Effector CD8-positive, alpha-beta T cell (primary cell): Measurements from ENCODE around the gene ADARB1.

Experiments
- DNase-seq: peaks from one replicate; lab custom pipeline; 2025; lab: John Stamatoyannopoulos, UW

The ADARB1 gene

GRCh38 chr21:45054927-45055612, 19.3 kb upstream of the ADARB1 start:
- no peak for DNase-seq

- DNase-seq, result no peak
These were observed 18.5 kb upstream of the ADARB1 start for GRCh38 chr21:45055861-45056260.

GRCh38 chr21:45056296-45056904, 18.0 kb upstream of the ADARB1 start:
- no peak for DNase-seq

- DNase-seq, result no peak
These were observed 17.3 kb upstream of the ADARB1 start for GRCh38 chr21:45056917-45057560.

GRCh38 chr21:45057886-45058285, 16.5 kb upstream of the ADARB1 start:
- DNase-seq, result no peak

- DNase-seq, result no peak
These were observed 15.3 kb upstream of the ADARB1 start for GRCh38 chr21:45059121-45059520.

GRCh38 chr21:45060089-45060488, 14.3 kb upstream of the ADARB1 start:
- DNase-seq, result no peak

GRCh38 chr21:45060675-45061311, 13.6 kb upstream of the ADARB1 start:
- no peak for DNase-seq

- DNase-seq, result no peak
These were observed 10.3 kb upstream of the ADARB1 start for GRCh38 chr21:45064091-45064490.

- no peak for DNase-seq
These were observed 9.6 kb upstream of the ADARB1 start for GRCh38 chr21:45064618-45065399.

GRCh38 chr21:45067462-45068285, 6.7 kb upstream of the ADARB1 start:
- no peak for DNase-seq

GRCh38 chr21:45069085-45069484, 5.3 kb upstream of the ADARB1 start:
- no peak for DNase-seq

- no peak for DNase-seq
These were observed 4.7 kb upstream of the ADARB1 start for GRCh38 chr21:45069711-45070110.

- DNase-seq, result no peak
These were observed 3.1 kb upstream of the ADARB1 start for GRCh38 chr21:45071078-45071873.

GRCh38 chr21:45071874-45072737, 2.3 kb upstream of the ADARB1 start:
- DNase-seq, result no peak

- DNase-seq, result no peak
These were observed 1.6 kb upstream of the ADARB1 start for GRCh38 chr21:45072738-45073300.

GRCh38 chr21:45073301-45074047, 906 bp upstream of the ADARB1 start:
- DNase-seq, result no peak
